Measurements from ENCODE around the gene PLXNB1. TPM values are rescaled to one million over a fixed set of nuclear protein-coding genes. Genes with fewer than 3 reads are reported as not detected.
"Not testable (repeated sequence)": the region's sequence is repeated elsewhere in the genome, so short reads cannot be mapped to it uniquely, and the experiment has no call there.

Gene PLXNB1
- total and polyA plus RNA-seq, 2 donors: 22.7 to 65.7 TPM

DNA sequence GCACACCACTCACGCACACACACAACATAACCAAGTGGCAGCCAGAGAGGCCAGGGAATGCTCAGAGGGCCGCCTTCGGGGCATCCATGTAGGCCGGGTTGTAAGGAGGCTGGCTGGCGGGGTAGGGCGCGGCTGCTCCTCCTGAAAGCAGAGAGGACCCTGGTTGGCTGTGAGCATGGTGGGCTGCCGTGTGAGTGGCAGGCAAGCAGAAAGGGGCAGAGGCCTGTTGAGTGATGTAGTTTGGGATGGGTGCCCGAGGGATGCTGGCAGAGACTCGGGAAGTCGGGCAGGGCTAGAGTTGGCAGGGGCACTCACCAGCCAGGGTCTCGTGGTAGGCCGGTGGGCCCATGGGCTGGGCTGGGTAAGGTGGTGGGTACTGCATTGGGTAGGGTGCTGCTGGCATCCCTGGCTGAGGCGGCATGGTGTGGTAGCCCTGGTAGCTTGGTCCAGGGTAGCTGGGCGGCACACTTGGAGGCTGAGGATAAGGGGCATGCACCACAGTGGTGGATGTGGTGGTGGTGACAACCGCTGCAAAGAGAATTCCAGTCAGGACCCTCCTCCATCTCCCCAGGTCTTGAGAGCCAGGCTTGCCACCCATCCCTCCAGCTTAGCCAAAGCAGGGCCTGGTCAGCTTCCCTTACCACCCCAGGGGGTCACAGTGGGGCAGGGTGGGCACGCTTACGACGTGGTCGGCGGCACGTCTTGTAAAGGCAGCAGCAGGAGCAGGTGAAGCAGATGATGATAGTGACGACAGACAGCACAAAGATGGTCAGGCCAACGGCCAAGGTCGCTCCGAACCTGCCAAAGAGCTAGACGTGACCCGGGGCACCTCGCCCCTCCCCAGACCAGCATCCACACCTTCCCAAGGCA is 39.4 kb upstream of the PLXNB1 start:
- 84% methylated on average over 29 of the region's 29 CpGs for WGBS
- peaks cover 2% of the 10 kb centered on the region for H3K36me3 ChIP-seq (ENCODE audit: insufficient read depth)
- no peaks in the 10 kb centered on the region for H3K4me1 ChIP-seq (ENCODE audit: insufficient read depth)
- H3K27ac ChIP-seq (ENCODE audit: low read depth): no peak overlapping the region
- H3K4me3 ChIP-seq (ENCODE audit: low read depth, low read length): no peak overlapping the region
- no peak for DNase-seq (ENCODE audit: extremely low spot score)

DNA sequence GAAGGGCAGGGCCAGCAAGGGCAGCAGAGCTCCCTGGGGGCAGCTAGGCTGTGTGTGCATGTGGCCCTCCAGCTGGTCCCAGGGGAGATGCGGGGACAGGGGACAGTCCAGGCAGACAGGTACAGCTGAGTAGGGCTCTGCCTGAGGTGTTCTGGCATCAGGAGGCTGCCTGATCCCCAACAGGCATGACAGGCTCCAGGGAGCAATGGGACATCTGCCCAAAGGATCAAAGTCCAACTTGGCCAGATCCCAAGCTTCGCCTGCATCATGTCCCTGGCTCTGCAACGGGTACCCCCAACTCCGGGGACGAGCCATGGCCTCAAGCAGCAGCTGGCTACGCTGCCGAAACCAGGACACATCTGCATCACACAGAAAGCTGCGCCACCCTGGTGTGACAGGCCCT is 38.4 kb upstream of the PLXNB1 start:
- DNase-seq (ENCODE audit: extremely low spot score): no peak
- WGBS: 64% methylated on average over 8 of the region's 8 CpGs
- no peak overlapping the region for H3K27ac ChIP-seq (ENCODE audit: low read depth)
- H3K36me3 ChIP-seq (ENCODE audit: insufficient read depth): peaks cover 2% of the 10 kb centered on the region
- H3K4me3 ChIP-seq (ENCODE audit: low read depth, low read length): no peak overlapping the region
- H3K4me1 ChIP-seq (ENCODE audit: insufficient read depth): no peaks in the 10 kb centered on the region

DNA sequence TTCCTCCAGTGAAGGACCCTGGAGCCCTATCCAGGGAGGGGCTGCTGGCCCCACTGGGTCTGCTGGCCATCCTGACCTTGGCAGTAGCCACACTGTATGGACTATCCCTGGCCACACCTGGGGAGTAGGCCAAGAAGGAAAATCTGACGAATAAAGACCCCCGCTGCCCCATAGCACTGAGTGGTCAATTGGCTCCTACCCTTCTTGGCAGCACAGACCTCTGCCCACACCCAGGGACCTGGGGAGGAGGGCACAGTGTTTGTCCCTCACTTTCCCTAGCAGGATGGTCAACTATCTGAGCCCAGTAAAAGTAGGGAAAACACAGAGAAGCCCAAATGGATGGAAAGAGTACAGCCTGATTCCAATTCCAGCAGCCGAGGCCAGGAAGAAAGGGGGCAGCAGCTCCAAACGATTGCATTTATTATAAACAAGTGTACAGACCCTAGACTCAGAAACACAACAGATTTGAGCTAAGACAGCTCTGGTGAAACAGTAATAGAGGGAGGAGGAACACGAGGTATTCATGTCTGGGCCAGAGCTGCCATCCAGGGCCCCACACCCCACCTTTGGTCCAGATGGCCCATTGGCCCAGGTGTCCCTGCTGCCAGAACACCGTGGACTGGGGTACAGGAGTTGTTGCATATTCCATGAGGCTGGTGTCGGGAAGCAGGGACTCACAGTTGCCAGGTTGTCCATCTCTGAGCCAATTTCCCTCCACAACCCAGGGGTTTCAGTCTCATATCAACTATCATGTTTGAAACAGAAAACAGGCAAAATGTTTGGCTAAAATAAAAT is 37.8 kb upstream of the PLXNB1 start:
- DNase-seq (ENCODE audit: extremely low spot score): no peak
- H3K36me3 ChIP-seq (ENCODE audit: insufficient read depth): peaks cover 2% of the 10 kb centered on the region
- H3K27ac ChIP-seq (ENCODE audit: low read depth): peak overlapping the region; percentile 99
- no peaks in the 10 kb centered on the region for H3K4me1 ChIP-seq (ENCODE audit: insufficient read depth)
- H3K4me3 ChIP-seq (ENCODE audit: low read depth, low read length): no peak overlapping the region
- 61% methylated on average over 7 of the region's 7 CpGs for WGBS

DNA sequence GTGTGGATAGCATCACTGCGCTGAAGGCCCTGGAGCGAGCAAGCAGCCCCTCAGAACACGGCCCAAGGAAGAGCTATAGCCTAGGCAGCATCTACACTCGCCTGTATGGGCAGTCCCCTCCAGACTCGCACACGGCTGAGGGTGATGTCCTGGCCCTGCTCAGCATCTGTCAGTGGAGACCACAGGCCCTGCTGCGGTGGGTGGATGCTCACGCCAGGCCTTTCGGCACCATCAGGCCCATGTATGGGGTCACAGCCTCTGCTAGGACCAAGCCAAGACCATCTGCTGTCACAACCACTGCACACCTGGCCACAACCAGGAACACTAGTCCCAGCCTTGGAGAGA is 37.2 kb upstream of the PLXNB1 start:
- H3K4me1 ChIP-seq (ENCODE audit: insufficient read depth): no peaks in the 10 kb centered on the region
- H3K4me3 ChIP-seq (ENCODE audit: low read depth, low read length): peak overlapping the region; percentile 45
- no peak for DNase-seq (ENCODE audit: extremely low spot score)
- H3K27ac ChIP-seq (ENCODE audit: low read depth): peak overlapping the region; percentile 99
- WGBS: 62% methylated on average over 9 of the region's 9 CpGs
- peaks cover 2% of the 10 kb centered on the region for H3K36me3 ChIP-seq (ENCODE audit: insufficient read depth)

DNA sequence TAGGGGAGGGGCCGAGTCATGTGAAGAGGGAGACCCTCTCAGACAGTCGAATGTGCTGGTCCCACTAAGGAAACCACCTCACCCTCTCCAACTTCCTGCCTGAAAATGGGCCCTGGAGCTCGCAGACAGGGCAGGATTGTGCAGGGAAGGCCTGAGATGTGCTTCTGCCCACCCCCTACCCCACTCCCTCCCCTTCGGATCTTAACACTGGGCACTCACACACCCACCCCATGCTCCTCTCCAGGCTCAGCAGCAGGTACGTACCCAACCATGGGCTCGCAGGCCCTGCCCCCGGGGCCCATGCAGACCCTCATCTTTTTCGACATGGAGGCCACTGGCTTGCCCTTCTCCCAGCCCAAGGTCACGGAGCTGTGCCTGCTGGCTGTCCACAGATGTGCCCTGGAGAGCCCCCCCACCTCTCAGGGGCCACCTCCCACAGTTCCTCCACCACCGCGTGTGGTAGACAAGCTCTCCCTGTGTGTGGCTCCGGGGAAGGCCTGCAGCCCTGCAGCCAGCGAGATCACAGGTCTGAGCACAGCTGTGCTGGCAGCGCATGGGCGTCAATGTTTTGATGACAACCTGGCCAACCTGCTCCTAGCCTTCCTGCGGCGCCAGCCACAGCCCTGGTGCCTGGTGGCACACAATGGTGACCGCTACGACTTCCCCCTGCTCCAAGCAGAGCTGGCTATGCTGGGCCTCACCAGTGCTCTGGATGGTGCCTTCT is 36.7 kb upstream of the PLXNB1 start:
- Histone ChIP-seq H3K4me3 (ENCODE audit: low read depth, low read length) (peak overlapping the region; percentile 45), H3K27ac (ENCODE audit: low read depth) (peak overlapping the region; percentile 99), H3K4me1 (ENCODE audit: insufficient read depth) (no peaks in the 10 kb centered on the region), H3K36me3 (ENCODE audit: insufficient read depth) (peaks cover 2% of the 10 kb centered on the region)
- no peak for DNase-seq (ENCODE audit: extremely low spot score)
- WGBS: 29% methylated on average over 19 of the region's 19 CpGs

DNA sequence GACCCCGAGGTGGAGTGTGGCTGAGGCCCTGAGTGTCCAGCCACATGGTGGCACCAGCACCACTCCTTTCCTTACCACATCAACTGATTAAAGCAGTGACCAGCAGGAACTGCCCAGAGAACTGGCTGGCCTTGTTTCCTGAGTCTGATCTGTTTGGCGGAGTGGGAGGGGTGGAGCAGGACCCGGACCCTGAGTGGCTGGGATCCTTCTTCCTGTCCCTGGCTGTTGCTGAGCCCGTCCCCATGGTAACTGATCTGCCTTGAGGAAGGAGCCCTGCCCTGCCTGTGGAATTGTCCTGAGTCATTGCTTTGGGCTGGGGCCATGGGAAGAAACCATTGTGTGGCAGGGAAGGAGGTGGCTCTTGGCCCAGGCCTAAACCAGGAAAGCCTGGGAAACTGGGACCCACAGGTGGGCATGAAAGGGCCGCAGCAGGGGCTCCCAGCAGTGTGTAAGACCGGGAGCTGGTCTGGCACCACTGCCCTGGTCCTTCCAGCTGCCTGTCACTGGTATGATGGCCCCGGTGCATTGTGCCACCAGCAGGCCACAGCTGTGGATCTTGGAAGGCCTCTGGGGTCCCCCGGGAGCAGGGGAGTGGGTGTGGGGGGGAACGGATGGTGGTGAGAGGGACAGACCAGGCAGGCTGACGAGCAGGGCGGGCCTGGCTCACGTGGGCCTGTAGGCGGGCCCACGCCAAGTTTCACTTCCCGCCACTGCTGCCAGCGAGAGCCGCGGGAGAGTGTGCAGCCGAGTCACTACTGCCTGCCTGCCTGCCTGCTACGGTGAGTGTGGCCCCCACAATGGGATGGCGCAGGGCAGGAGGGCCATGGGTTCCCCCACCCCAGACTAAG is 35.9 kb upstream of the PLXNB1 start:
- under 1% methylated on average over 21 of the region's 21 CpGs for WGBS
- DNase-seq (ENCODE audit: extremely low spot score): peak; percentile 99
- Histone ChIP-seq H3K27ac (ENCODE audit: low read depth) (peak overlapping the region; percentile 99), H3K4me3 (ENCODE audit: low read depth, low read length) (peak overlapping the region; percentile 45), H3K36me3 (ENCODE audit: insufficient read depth) (peaks cover 2% of the 10 kb centered on the region), H3K4me1 (ENCODE audit: insufficient read depth) (no peaks in the 10 kb centered on the region)

DNA sequence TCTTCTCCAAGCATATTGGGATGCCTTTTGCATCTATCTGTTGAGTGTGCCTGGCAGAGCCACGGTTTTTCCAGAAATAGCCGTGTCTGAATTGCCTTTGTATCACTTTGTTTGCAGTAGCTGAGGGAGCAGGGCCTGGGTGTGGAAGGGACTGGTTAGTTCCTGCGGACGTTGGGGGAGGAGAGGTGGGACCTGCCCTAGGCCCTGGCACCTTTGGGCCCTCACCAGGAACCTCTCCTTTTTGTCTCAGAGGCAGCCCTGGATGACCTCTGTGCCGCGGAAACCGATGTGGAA is 35.3 kb upstream of the PLXNB1 start:
- 10% methylated on average over 7 of the region's 7 CpGs for WGBS
- DNase-seq (ENCODE audit: extremely low spot score): no peak
- Histone ChIP-seq H3K27ac (ENCODE audit: low read depth) (peak overlapping the region; percentile 76), H3K4me3 (ENCODE audit: low read depth, low read length) (no peak overlapping the region), H3K36me3 (ENCODE audit: insufficient read depth) (peaks cover 2% of the 10 kb centered on the region), H3K4me1 (ENCODE audit: insufficient read depth) (no peaks in the 10 kb centered on the region)

DNA sequence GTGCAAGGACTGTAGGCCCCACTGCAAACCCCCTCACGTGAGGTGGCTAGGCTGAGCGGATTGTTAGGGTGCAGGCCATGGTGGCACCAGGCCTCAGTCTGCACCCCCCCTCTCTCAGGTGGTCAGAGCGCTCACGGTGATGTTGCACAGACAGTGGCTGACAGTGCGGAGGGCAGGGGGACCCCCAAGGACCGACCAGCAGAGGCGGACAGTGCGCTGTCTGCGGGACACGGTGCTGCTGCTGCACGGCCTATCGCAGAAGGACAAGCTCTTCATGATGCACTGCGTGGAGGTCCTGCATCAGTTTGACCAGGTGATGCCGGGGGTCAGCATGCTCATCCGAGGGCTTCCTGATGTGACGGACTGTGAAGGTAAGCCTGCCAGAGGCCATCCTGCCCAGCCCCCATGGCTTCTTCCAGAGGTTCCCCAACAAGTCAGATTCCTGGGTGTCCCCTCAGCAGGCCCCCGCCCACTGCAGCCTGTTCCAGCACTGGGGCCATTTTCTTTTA is 34.9 kb upstream of the PLXNB1 start:
- 92% methylated on average over 17 of the region's 17 CpGs for WGBS
- Histone ChIP-seq H3K4me1 (ENCODE audit: insufficient read depth) (no peaks in the 10 kb centered on the region), H3K27ac (ENCODE audit: low read depth) (peak overlapping the region; percentile 76), H3K4me3 (ENCODE audit: low read depth, low read length) (no peak overlapping the region), H3K36me3 (ENCODE audit: insufficient read depth) (peaks cover 2% of the 10 kb centered on the region)
- no peak for DNase-seq (ENCODE audit: extremely low spot score)

DNA sequence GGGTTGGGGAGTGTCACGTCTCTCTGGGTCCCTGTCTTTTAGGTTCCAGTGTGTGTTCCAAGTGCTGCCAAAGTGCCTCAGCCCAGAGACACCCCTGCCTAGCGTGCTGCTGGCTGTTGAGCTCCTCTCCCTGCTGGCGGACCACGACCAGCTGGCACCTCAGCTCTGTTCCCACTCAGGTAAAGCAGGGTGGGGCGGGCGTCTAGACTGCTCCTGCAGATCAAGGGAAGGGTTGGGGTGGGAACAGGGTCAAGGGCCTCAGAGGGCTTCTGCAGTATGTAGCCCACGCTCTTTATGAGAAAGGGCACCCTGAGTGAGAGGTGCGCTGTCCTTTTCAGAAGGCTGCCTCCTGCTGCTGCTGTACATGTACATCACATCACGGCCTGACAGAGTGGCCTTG is 33.8 kb upstream of the PLXNB1 start:
- Histone ChIP-seq H3K27ac (ENCODE audit: low read depth) (no peak overlapping the region), H3K4me1 (ENCODE audit: insufficient read depth) (no peaks in the 10 kb centered on the region), H3K4me3 (ENCODE audit: low read depth, low read length) (no peak overlapping the region), H3K36me3 (ENCODE audit: insufficient read depth) (peaks cover 2% of the 10 kb centered on the region)
- no peak for DNase-seq (ENCODE audit: extremely low spot score)
- 91% methylated on average over 9 of the region's 9 CpGs for WGBS

DNA sequence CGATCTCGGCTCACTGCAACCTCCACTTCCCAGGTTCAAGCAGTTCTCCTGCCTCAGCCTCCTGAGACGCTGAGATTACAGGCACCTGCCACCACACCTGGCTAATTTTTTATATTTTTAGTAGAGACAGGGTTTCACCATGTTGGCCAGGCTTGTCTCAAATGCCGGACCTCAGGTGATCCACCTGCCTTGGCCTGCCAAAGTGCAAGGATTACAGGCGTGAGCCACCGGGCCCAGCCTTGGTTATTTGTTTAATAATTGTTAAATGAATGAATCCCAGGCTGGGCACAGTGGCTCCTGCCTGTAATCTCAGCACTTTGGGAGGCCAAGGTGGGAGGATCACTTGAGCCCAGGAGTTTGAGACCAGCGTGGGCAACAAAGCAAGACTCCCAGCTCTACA is 31.9 kb upstream of the PLXNB1 start:
- H3K4me3 ChIP-seq (ENCODE audit: low read depth, low read length); H3K36me3 ChIP-seq (ENCODE audit: insufficient read depth); H3K4me1 ChIP-seq (ENCODE audit: insufficient read depth); H3K27ac ChIP-seq (ENCODE audit: low read depth); DNase-seq (ENCODE audit: extremely low spot score): not testable (repeated sequence)
- WGBS: 88% methylated on average over 7 of the region's 7 CpGs

DNA sequence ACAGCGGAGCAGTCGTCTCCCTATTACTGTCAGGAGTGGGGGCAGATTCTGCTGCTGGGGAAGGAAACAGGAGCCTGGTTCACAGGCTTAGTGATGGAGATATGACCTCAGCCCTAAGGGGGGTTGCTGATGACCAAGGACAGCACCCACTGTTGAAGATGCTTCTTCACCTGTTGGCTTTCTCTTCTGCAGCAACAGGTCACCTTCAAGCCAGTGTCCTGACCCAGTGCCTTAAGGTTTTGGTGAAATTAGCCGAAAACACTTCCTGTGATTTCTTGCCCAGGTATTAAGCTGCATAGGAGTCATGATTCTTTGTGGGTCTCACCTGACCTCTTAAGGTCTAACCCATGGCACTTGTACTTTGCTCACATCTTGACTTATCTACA is 30.6 kb upstream of the PLXNB1 start:
- Histone ChIP-seq H3K4me1 (ENCODE audit: insufficient read depth) (no peaks in the 10 kb centered on the region), H3K27ac (ENCODE audit: low read depth) (no peak overlapping the region), H3K4me3 (ENCODE audit: low read depth, low read length) (no peak overlapping the region), H3K36me3 (ENCODE audit: insufficient read depth) (peaks cover 5% of the 10 kb centered on the region)
- WGBS: 94% methylated on average over 3 of the region's 3 CpGs
- no peak for DNase-seq (ENCODE audit: extremely low spot score)

DNA sequence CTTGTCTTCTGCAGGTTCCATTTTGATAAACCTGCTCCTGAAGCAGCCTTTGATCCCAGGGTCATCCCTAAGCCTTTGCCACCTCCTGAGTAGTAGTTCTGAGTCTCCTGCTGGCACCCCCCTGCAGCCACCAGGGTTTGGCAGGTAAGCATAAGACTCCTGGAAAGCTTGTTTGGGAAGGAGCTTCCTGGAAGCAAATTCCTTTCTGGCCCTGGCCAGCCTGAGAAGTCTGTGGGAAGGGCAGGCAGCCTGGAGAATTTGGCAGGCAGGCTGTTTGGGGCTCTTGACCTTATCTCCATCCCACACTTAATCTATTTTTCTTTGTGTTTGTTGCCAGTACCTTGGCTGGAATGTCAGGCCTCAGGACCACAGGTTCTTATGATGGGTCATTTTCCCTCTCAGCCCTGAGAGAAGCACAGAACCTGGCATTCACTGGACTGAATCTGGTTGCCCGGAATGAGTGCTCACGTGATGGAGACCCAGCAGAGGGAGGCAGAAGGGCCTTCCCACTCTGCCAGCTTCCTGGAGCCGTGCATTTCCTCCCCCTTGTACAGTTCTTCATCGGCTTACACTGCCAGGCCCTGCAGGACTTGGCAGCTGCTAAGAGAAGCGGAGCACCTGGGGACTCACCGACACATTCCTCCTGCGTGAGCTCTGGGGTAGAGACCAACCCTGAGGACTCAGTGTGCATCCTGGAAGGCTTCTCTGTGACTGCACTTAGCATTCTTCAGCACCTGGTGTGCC is 30.1 kb upstream of the PLXNB1 start:
- Histone ChIP-seq H3K4me3 (ENCODE audit: low read depth, low read length) (no peak overlapping the region), H3K4me1 (ENCODE audit: insufficient read depth) (no peaks in the 10 kb centered on the region), H3K27ac (ENCODE audit: low read depth) (no peak overlapping the region), H3K36me3 (ENCODE audit: insufficient read depth) (peaks cover 5% of the 10 kb centered on the region)
- no peak for DNase-seq (ENCODE audit: extremely low spot score)
- 81% methylated on average over 7 of the region's 7 CpGs for WGBS

All from urinary bladder (tissue), 4 donors.